Astrocyte (in vitro differentiated cells and primary cell): Measurements from ENCODE around the gene CLIC1.

Experiments
- EZH2 ChIP-seq: IDR thresholded peaks from 2 replicates; pipeline ENCODE4 v1.6.1; 2012; ENCODE audit warnings: mild to moderate bottlenecking, low read length, inconsistent platforms; ENCODE audit not compliant: insufficient read depth
- TF ChIP-seq, protein P1 (sequence below): IDR thresholded peaks from 2 replicates; pipeline ENCODE4 v1.5.1; 2011; ENCODE audit warnings: low read depth, mild to moderate bottlenecking, inconsistent platforms, low read length, moderate library complexity; ENCODE audit not compliant: insufficient read depth

DNA sequence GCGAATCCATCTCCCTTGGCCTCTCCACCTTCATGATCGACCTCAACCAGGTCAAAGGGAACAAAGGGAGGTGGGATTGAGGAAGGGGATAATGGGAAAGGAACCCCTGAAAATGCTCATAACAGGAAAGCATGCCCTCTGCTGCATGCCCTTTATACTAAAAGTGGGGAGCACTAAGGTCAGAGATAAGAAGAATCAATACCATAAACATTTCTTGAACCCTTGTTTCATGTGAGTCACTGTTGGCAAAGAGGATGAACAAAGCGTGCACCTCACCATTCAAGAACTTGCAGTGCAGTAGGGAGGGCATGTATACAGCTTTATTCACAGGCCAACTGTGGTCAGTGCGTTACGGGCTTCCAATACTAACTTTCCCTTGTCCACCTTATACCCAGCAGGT lies 24.5 kb upstream of the CLIC1 start:
- TF ChIP-seq, protein P1, sequence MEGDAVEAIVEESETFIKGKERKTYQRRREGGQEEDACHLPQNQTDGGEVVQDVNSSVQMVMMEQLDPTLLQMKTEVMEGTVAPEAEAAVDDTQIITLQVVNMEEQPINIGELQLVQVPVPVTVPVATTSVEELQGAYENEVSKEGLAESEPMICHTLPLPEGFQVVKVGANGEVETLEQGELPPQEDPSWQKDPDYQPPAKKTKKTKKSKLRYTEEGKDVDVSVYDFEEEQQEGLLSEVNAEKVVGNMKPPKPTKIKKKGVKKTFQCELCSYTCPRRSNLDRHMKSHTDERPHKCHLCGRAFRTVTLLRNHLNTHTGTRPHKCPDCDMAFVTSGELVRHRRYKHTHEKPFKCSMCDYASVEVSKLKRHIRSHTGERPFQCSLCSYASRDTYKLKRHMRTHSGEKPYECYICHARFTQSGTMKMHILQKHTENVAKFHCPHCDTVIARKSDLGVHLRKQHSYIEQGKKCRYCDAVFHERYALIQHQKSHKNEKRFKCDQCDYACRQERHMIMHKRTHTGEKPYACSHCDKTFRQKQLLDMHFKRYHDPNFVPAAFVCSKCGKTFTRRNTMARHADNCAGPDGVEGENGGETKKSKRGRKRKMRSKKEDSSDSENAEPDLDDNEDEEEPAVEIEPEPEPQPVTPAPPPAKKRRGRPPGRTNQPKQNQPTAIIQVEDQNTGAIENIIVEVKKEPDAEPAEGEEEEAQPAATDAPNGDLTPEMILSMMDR, result no peak
- TF ChIP-seq EZH2, result no peak
